SK-N-SH treated with all-trans-retinoic acid at 6 μM for 48 hours (cell line): ENCODE data around the gene RPS6KA2.
"Not testable (repeated sequence)": the region's sequence is repeated elsewhere in the genome, so short reads cannot be mapped to it uniquely, and the experiment has no call there.

ENCODE experiments used
- ATAC-seq: fragments of 200-7000 bp; cut with Tn5 transposase; 3 replicates; pipeline ENCODE4 v1.9.1; 2020; ENCODE audit warnings: mild to moderate bottlenecking, moderate library complexity
- ARNTL ChIP-seq: fragments of 450-650 bp; formaldehyde crosslinking; IDR thresholded peaks from 2 replicates; pipeline ENCODE4 v1.5.0; 2020; ENCODE audit warnings: low read depth, mild to moderate bottlenecking, moderate library complexity, borderline replicate concordance
- BACH2 ChIP-seq: fragments of 250-450 bp; sonication (Bioruptor Pico); IDR thresholded peaks from 2 replicates; pipeline ENCODE4 v1.9.0; 2021; ENCODE audit warnings: mild to moderate bottlenecking, borderline replicate concordance
- CSDC2 ChIP-seq: fragments of 250-450 bp; sonication (Bioruptor Pico); IDR thresholded peaks from 2 replicates; pipeline ENCODE4 v1.5.0; 2020; ENCODE audit warnings: mild to moderate bottlenecking, moderate library complexity
- ESRRG ChIP-seq: fragments of 250-450 bp; sonication (Bioruptor Pico); IDR thresholded peaks from 2 replicates; pipeline ENCODE4 v1.6.1; 2021; ENCODE audit warnings: mild to moderate bottlenecking
- GLIS3 ChIP-seq: fragments of 250-450 bp; sonication (Bioruptor Pico); IDR thresholded peaks from 2 replicates; pipeline ENCODE4 v1.5.0; 2020; ENCODE audit warnings: mild to moderate bottlenecking, moderate library complexity
- ISL1 ChIP-seq: fragments of 250-450 bp; sonication (Bioruptor Pico); IDR thresholded peaks from 2 replicates; pipeline ENCODE4 v2.1.2; 2022; ENCODE audit warnings: mild to moderate bottlenecking, moderate library complexity
- OSR1 ChIP-seq: fragments of 250-450 bp; sonication (Bioruptor Pico); IDR thresholded peaks from 2 replicates; pipeline ENCODE4 v1.8.0; 2022; ENCODE audit warnings: moderate library complexity, mild to moderate bottlenecking, inconsistent platforms
- PPARA ChIP-seq: fragments of 250-450 bp; sonication (Bioruptor Pico); IDR thresholded peaks from 2 replicates; pipeline ENCODE4 v1.5.0; 2020; ENCODE audit warnings: mild to moderate bottlenecking, borderline replicate concordance
- RARB ChIP-seq: fragments of 250-450 bp; sonication (Bioruptor Pico); IDR thresholded peaks from 2 replicates; pipeline ENCODE4 v1.8.0; 2021; ENCODE audit warnings: mild to moderate bottlenecking, moderate library complexity
- SNAI2 ChIP-seq: fragments of 250-450 bp; sonication (Bioruptor Pico); IDR thresholded peaks from 2 replicates; pipeline ENCODE4 v1.5.0; 2020; ENCODE audit warnings: mild to moderate bottlenecking, moderate library complexity
- TCF4 ChIP-seq: fragments of 250-450 bp; sonication (Bioruptor Pico); IDR thresholded peaks from 2 replicates; pipeline ENCODE4 v1.8.0; 2021; ENCODE audit warnings: mild to moderate bottlenecking, moderate library complexity, borderline replicate concordance
- TOX ChIP-seq: fragments of 250-450 bp; sonication (Bioruptor Pico); IDR thresholded peaks from 2 replicates; pipeline ENCODE4 v1.8.0; 2021; ENCODE audit warnings: mild to moderate bottlenecking, moderate library complexity, borderline replicate concordance
- ZC3H10 ChIP-seq: fragments of 250-450 bp; sonication (Bioruptor Pico); IDR thresholded peaks from 2 replicates; pipeline ENCODE4 v1.5.1; 2021; ENCODE audit warnings: mild to moderate bottlenecking, moderate library complexity
- ZFP3 ChIP-seq: fragments of 250-450 bp; sonication (Bioruptor Pico); IDR thresholded peaks from 2 replicates; pipeline ENCODE4 v1.5.0; 2020; ENCODE audit warnings: mild to moderate bottlenecking, moderate library complexity
- ZFP30 ChIP-seq: fragments of 450-650 bp; formaldehyde crosslinking; IDR thresholded peaks from 2 replicates; pipeline ENCODE4 v1.5.0; 2022; ENCODE audit warnings: mild to moderate bottlenecking, moderate library complexity
- ZNF565 ChIP-seq: fragments of 450-650 bp; formaldehyde crosslinking; conservative IDR thresholded peaks from 2 replicates; pipeline ENCODE4 v1.5.0; 2020; ENCODE audit warnings: low read depth, mild to moderate bottlenecking, moderate library complexity
- ZNF70 ChIP-seq: fragments of 450-650 bp; formaldehyde crosslinking; IDR thresholded peaks from 2 replicates; pipeline ENCODE4 v1.5.0; 2020; ENCODE audit warnings: mild to moderate bottlenecking, moderate library complexity
- ZNF8 ChIP-seq: fragments of 450-650 bp; formaldehyde crosslinking; IDR thresholded peaks from 2 replicates; pipeline ENCODE4 v1.5.0; 2020; ENCODE audit warnings: mild to moderate bottlenecking, moderate library complexity
- TF ChIP-seq, protein P1 (sequence below): fragments of 250-450 bp; sonication (Bioruptor Pico); IDR thresholded peaks from 2 replicates; pipeline ENCODE4 v1.5.1; 2020; ENCODE audit warnings: low read depth, mild to moderate bottlenecking, moderate library complexity
- TF ChIP-seq, protein P2 (sequence below): fragments of 250-450 bp; sonication (Bioruptor Pico); IDR thresholded peaks from 2 replicates; pipeline ENCODE4 v1.5.0; 2020; ENCODE audit warnings: mild to moderate bottlenecking, moderate library complexity
- TF ChIP-seq, protein P3 (sequence below): fragments of 250-450 bp; sonication (Bioruptor Pico); IDR thresholded peaks from 2 replicates; pipeline ENCODE4 v1.5.1; 2021; ENCODE audit warnings: mild to moderate bottlenecking, moderate library complexity
- TF ChIP-seq, protein P4 (sequence below): fragments of 250-450 bp; sonication (Bioruptor Pico); IDR thresholded peaks from 2 replicates; pipeline ENCODE4 v1.8.0; 2021; ENCODE audit warnings: low read depth, mild to moderate bottlenecking, moderate library complexity, borderline replicate concordance
- TF ChIP-seq, protein P5 (sequence below): fragments of 250-450 bp; sonication (Bioruptor Pico); IDR thresholded peaks from 2 replicates; pipeline ENCODE4 v1.8.0; 2020; ENCODE audit warnings: mild to moderate bottlenecking, moderate library complexity, borderline replicate concordance

Gene RPS6KA2

DNA sequence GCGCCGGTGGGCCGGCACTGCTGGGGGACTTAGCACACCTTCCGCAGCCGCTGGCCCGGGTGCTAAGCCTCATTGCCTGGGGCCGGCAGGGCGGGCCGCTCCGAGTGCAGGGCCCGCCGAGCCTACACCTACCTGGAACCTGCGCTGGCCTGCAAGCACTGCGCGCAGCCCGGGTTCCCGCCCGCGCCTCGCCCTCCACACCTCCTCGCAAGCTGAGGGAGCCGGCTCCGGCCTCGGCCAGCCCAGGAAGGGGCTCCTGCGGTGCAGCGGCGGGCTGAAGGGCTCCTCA lies 233.6 kb downstream of the RPS6KA2 start:
- TF ChIP-seq RARB (CRISPR knock-in tag) = no peak
- no peak for TF ChIP-seq ESRRG (CRISPR knock-in tag)
- no peak for TF ChIP-seq ZNF565 (CRISPR knock-in tag)
- no peak for TF ChIP-seq ZFP3
- ATAC-seq = no peak

GRCh38 chr6:166392755-166393534 lies 234.1 kb downstream of the RPS6KA2 start:
- not testable (repeated sequence) for ATAC-seq

- ATAC-seq = no peak
These were observed 237.9 kb downstream of the RPS6KA2 start for GRCh38 chr6:166389119-166389518.

DNA sequence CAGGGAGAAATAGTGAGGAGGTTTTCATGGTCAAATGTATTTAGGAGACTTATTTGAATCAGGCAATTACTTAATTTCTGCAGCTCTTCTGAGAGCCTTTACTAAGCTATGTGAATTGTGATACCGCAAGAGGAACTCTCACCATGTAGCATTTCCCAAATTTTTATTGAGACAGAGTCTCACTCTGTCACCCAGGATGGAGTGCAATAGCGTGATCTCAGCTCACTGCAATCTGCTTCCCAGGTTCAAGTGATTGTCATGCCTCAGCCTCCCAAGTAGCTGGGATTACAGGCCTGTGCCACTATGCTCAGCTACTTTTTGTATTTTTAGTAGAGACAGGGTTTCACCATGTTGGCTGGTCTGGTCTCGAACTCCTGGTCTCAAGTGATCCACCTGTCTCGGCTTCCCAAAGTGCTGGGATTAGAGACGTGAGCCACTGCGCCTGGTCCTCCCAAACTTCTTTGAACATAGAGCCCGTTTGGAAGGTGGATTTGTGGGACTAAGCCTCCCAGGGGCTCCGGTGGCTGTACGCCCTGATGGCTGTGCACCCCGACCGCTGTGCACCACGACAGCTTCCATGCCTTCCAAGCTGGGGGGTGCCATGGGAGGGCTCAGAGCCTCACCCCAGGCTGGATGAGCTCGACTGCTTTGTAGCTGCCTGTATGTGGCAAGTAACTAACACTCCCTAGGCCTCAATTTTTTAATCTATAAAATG lies 238.6 kb downstream of the RPS6KA2 start:
- no peak for ATAC-seq
- TF ChIP-seq ZFP30 (CRISPR knock-in tag) (no peak), ESRRG (CRISPR knock-in tag) (no peak), OSR1 (no peak), GLIS3 (no peak), ZFP3 (no peak), ZNF565 (CRISPR knock-in tag) (no peak), CSDC2 (CRISPR knock-in tag) (no peak), TOX (no peak), ZNF70 (CRISPR knock-in tag) (no peak), SNAI2 (CRISPR knock-in tag) (no peak), ISL1 (no peak), ZC3H10 (CRISPR knock-in tag) (no peak), ZNF8 (CRISPR knock-in tag) (no peak), RARB (CRISPR knock-in tag) (no peak)
- TF ChIP-seq, protein P1, sequence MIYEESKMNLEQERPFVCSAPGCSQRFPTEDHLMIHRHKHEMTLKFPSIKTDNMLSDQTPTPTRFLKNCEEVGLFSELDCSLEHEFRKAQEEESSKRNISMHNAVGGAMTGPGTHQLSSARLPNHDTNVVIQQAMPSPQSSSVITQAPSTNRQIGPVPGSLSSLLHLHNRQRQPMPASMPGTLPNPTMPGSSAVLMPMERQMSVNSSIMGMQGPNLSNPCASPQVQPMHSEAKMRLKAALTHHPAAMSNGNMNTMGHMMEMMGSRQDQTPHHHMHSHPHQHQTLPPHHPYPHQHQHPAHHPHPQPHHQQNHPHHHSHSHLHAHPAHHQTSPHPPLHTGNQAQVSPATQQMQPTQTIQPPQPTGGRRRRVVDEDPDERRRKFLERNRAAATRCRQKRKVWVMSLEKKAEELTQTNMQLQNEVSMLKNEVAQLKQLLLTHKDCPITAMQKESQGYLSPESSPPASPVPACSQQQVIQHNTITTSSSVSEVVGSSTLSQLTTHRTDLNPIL = no peak
- TF ChIP-seq, protein P2, sequence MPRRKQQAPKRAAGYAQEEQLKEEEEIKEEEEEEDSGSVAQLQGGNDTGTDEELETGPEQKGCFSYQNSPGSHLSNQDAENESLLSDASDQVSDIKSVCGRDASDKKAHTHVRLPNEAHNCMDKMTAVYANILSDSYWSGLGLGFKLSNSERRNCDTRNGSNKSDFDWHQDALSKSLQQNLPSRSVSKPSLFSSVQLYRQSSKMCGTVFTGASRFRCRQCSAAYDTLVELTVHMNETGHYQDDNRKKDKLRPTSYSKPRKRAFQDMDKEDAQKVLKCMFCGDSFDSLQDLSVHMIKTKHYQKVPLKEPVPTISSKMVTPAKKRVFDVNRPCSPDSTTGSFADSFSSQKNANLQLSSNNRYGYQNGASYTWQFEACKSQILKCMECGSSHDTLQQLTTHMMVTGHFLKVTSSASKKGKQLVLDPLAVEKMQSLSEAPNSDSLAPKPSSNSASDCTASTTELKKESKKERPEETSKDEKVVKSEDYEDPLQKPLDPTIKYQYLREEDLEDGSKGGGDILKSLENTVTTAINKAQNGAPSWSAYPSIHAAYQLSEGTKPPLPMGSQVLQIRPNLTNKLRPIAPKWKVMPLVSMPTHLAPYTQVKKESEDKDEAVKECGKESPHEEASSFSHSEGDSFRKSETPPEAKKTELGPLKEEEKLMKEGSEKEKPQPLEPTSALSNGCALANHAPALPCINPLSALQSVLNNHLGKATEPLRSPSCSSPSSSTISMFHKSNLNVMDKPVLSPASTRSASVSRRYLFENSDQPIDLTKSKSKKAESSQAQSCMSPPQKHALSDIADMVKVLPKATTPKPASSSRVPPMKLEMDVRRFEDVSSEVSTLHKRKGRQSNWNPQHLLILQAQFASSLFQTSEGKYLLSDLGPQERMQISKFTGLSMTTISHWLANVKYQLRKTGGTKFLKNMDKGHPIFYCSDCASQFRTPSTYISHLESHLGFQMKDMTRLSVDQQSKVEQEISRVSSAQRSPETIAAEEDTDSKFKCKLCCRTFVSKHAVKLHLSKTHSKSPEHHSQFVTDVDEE (CRISPR knock-in tag) = no peak

More at GRCh38 chr6:166389119-166389518, 237.9 kb downstream of the RPS6KA2 start:
- TF ChIP-seq TOX (no peak), ZNF565 (CRISPR knock-in tag) (no peak), PPARA (CRISPR knock-in tag) (no peak), BACH2 (no peak), RARB (CRISPR knock-in tag) (no peak), OSR1 (no peak), GLIS3 (no peak), ZNF70 (CRISPR knock-in tag) (no peak), ESRRG (CRISPR knock-in tag) (no peak), ZC3H10 (CRISPR knock-in tag) (no peak), TCF4 (CRISPR knock-in tag) (no peak), ARNTL (CRISPR knock-in tag) (no peak)
- TF ChIP-seq, protein P3, sequence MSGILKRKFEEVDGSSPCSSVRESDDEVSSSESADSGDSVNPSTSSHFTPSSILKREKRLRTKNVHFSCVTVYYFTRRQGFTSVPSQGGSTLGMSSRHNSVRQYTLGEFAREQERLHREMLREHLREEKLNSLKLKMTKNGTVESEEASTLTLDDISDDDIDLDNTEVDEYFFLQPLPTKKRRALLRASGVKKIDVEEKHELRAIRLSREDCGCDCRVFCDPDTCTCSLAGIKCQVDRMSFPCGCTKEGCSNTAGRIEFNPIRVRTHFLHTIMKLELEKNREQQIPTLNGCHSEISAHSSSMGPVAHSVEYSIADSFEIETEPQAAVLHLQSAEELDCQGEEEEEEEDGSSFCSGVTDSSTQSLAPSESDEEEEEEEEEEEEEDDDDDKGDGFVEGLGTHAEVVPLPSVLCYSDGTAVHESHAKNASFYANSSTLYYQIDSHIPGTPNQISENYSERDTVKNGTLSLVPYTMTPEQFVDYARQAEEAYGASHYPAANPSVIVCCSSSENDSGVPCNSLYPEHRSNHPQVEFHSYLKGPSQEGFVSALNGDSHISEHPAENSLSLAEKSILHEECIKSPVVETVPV (CRISPR knock-in tag) = no peak
- TF ChIP-seq, protein P4, sequence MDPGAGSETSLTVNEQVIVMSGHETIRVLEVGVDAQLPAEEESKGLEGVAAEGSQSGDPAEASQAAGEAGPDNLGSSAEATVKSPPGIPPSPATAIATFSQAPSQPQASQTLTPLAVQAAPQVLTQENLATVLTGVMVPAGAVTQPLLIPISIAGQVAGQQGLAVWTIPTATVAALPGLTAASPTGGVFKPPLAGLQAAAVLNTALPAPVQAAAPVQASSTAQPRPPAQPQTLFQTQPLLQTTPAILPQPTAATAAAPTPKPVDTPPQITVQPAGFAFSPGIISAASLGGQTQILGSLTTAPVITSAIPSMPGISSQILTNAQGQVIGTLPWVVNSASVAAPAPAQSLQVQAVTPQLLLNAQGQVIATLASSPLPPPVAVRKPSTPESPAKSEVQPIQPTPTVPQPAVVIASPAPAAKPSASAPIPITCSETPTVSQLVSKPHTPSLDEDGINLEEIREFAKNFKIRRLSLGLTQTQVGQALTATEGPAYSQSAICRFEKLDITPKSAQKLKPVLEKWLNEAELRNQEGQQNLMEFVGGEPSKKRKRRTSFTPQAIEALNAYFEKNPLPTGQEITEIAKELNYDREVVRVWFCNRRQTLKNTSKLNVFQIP = no peak
- TF ChIP-seq, protein P1 = no peak
- TF ChIP-seq, protein P5, sequence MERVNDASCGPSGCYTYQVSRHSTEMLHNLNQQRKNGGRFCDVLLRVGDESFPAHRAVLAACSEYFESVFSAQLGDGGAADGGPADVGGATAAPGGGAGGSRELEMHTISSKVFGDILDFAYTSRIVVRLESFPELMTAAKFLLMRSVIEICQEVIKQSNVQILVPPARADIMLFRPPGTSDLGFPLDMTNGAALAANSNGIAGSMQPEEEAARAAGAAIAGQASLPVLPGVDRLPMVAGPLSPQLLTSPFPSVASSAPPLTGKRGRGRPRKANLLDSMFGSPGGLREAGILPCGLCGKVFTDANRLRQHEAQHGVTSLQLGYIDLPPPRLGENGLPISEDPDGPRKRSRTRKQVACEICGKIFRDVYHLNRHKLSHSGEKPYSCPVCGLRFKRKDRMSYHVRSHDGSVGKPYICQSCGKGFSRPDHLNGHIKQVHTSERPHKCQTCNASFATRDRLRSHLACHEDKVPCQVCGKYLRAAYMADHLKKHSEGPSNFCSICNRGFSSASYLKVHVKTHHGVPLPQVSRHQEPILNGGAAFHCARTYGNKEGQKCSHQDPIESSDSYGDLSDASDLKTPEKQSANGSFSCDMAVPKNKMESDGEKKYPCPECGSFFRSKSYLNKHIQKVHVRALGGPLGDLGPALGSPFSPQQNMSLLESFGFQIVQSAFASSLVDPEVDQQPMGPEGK (CRISPR knock-in tag) = no peak
- TF ChIP-seq, all 23 proteins: peak for 0
